ENCODE measurements around the gene CUEDC2. TPM values are rescaled to one million over a fixed set of nuclear protein-coding genes. Genes with fewer than 3 reads are reported as not detected.
A peak's percentile ranks its signal among the peaks of the same experiment; 100 is the strongest.

The CUEDC2 gene
- total RNA-seq, 1 donor from 2014 or later = 23.4 TPM

DNA sequence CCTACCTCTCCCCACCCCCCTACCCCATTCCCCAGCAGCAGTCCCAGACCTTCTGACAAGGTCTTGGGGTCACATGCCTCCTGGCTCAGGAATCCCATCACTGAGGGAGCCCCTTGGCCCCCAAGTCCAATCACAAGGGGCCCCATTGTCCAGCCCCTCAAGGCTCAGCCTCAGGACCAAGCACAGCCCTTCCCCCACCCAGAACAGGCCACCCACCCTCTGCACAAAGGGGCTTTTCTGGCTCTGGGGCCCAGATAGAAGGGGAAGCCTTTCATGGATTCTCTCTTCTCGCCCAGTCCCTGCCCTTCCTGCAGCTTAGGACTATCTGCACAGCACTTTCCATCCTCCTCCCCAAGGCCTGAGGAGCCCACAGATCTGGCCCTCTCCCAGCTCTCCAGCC lies 6.9 kb downstream of the CUEDC2 start:
- DNase-seq (ENCODE audit: low spot score) (no peak), ATAC-seq (no peak)

DNA sequence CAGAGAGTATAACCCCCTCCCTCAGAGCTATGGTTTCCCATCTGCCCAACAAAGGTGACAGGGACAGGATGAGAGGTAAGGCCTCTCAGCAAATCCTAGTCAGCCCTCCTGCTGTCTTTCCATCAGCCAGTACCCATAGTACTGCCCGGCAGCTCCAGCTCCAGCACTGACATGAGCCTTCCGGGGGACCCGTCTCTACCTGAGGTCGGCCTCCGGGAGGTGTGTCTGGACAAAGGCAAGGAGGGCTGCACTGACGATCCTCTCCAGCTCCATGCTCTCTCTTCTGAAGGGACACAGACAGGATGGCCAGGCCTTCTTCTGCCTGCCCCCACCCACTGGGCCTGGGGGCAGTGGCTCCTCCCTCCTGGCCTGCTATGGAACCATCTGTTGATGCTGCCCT lies 7.5 kb downstream of the CUEDC2 start:
- no peak for ATAC-seq
- DNase-seq (ENCODE audit: low spot score) = no peak

DNA sequence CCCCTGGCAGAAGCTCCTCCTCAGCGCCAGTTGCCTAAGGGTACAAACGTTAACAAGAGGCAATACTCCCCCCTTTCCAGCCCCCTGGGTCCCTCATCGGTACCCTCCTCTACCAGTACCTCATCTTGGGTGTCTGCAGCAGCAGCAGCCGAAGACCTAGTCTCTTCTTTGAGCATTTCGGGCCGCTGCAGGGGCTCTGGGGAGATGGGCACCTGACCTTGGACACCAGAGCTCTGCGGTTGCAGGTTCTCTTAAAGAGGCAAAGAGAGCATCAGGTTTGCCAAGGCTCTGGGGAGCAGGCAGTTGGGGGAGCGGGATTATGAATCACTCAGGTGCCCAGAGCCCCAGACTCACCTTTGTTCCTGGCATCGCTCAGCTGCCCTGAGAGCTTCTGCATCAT lies 8.2 kb downstream of the CUEDC2 start:
- no peak for ATAC-seq
- no peak for DNase-seq (ENCODE audit: low spot score)

DNA sequence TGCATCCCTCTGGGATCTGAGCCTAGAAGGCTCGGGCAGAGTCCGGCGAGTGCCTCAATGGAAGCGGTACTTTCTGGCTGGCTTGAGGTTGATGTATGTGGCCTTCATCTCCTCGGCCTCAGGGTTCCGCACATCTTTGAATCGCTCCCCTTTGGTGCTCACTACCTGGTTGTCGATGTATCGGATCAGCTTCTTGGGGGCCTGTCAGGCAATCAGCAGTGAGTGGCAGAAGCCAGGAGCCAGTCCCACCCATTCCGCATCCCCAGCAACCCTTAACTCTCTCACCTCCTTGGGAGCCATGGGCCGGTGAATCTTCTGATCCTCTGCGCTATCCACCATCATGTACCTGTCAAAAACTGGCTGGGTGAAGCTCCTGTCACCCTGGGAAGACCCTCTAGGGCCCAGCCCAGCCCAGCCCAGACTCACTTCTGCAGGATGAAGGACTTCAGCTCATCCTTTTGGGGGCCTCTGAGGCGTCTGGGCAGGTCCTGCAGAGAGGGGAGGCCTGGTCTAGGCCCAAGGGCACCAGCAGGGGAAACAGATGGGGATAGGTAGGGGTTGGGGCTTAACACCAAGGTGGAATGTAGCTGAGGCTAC lies 8.9 kb downstream of the CUEDC2 start:
- ATAC-seq (no peak), DNase-seq (ENCODE audit: low spot score) (no peak)

DNA sequence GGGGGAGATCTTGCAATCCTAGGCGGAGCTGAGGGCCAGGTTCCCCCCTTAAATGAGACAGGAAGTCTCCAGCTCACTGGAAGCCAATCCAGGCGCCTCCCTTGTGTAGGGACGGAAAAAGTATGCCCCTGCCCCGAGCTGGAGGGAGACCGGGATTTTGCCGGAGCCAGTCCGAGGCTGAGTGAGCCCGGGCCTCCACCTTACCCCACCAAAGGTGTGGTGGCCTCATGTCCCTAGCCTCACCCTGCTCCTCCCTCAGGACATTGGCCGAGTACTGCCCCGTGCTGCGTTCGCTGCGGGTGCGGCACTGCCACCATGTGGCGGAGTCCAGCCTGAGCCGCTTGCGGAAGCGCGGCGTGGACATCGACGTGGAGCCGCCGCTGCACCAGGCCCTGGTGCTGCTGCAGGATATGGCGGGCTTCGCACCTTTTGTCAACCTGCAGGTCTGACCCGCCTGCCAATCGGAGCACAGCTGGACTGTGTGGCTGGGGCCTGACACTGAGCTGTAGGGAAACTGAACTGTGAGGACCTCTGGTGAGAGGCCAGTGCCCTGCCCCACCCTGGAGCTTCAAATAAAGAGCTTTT lies 9.7 kb downstream of the CUEDC2 start:
- DNase-seq (ENCODE audit: low spot score) = peak; percentile 88

DNA sequence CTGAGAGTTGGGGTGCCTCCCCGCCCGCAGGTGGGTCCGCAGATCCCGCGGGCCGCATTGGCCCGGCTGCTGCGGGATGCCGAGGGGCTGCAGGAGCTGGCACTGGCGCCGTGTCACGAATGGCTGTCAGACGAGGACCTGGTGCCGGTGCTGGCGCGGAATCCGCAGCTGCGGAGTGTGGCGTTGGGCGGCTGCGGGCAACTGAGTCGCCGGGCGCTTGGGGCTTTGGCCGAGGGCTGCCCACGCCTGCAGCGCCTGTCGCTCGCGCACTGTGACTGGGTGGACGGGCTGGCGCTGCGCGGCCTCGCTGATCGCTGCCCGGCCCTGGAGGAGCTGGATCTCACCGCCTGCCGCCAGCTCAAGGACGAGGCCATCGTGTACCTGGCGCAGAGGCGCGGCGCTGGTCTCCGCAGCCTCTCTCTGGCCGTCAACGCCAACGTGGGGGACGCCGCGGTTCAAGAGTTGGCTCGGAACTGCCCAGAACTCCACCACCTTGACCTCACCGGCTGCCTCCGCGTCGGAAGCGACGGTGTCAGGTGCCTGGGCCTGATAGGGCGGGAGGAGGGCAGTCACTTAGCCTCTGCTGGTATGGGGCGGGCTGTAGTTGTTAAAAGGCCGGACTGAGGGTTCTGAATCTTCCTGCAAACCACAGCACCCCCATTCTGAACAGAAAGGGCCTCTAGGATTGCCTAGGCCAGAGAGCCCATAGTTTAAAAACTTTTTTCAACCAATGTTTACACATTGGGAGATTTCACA lies 10.4 kb downstream of the CUEDC2 start:
- DNase-seq (ENCODE audit: low spot score) (peak; percentile 75), ATAC-seq (peak; percentile 59)

More for the DNA sequence above, 9.7 kb downstream of the CUEDC2 start:
- peak; percentile 71 for ATAC-seq

DNA sequence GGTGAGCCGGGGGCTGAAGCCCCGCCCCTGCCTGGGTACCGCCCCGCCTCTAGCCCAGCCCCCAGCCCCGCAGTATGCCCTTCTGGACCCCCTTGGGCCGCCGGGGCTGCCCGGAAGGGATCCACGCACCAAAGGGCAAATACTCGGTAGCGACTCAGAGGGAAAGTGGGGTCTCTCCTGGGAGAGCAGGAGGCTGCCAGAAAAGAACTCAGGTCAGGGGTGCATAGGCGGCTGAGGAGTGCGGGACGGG lies 10.9 kb downstream of the CUEDC2 start:
- no peak for DNase-seq (ENCODE audit: low spot score)
- ATAC-seq = no peak

GRCh38 chr10:102420714-102421506 lies 11.5 kb downstream of the CUEDC2 start, which contains the start of gene FBXL15:
FBXL15 (plus strand) TSS chr10:102420836; CDS start chr10:102421130, 294 bp downstream.
- ATAC-seq (peak; percentile 74), DNase-seq (ENCODE audit: low spot score) (peak; percentile 96)

DNA sequence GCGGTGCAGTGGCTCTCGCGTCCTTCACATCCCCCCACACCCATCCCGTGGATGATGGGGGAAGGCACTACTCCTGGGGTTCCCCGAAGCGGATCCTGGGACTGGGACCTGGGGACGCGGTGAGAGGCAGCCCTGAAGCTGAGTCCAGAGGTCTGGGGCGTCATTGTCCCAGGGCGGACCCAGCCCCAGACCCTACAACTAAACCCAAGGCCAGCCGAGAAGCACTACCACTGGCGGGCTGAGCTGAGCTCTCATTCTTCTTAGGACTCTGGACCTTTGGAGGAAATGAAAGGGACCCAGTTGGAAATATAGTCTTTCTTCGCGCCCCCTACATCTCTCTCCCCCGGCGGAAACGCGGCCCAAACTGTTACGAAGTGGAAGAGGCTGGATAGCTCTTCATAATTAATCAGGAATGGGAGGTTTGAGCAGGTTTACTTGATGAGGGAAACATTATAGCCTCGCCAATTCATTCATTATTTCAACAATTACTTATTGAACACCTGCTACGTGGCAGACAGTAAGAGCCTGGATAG lies 12.1 kb downstream of the CUEDC2 start:
- no peak for DNase-seq (ENCODE audit: low spot score)
- ATAC-seq = no peak

DNA sequence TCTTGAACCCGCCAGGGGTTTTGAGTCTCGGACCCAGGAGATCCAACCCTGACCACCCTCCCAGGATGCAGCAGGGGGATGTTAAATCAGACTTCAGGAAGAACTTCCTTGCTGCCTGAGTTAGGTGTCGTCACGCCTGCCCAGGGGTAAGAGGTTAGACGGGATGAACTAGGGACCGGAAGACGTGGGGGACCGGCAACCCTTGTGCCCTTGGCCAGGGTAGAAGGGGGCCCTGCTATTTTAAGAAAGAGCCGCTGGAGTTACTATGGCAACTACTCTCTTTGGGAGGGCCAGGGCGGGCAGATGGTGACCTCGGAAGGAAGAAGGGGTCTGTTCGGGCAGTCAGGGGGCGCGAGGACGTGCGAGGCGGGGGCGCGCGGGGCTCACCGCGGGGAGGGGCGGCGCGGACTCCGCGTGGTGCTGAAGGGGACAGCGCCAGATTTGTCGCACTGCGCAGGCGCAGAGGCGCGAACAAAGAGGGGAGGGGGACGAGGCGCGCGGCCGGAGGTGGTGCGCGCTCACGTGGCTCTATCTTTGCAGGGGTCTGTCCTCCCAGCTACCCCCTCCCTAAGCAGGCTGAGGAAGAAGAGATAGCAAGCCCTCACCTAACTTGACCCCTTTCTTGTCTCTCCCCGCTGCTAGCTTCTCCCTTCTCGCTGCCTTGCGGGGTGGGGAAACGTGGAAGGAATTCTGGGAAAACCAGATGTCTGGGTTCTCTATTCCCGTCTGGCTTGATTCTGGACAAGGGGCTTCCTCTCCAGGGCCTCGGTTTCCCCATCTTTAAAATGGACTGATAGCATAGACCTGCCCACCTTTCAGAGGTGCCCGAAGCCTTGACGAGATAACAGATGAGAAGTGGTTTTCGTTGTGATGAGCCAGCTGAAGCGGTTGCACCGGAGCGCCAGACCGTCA lies 12.8 kb downstream of the CUEDC2 start:
- DNase-seq (ENCODE audit: low spot score) = peak; percentile 65
- ATAC-seq = no peak

- no peak for DNase-seq (ENCODE audit: low spot score)
Observed at GRCh38 chr10:102418622-102419268, 13.6 kb downstream of the CUEDC2 start, which contains the start of gene PSD. PSD (minus strand) TSS chr10:102418785; CDS start chr10:102417038, 1,747 bp downstream.

GRCh38 chr10:102416695-102417094 lies 15.7 kb downstream of the CUEDC2 start:
- DNase-seq (ENCODE audit: low spot score) (no peak), ATAC-seq (no peak)

More at GRCh38 chr10:102418622-102419268, 13.6 kb downstream of the CUEDC2 start, which contains the start of gene PSD:
- ATAC-seq = no peak

GRCh38 chr10:102416283-102416682 lies 16.1 kb downstream of the CUEDC2 start:
- ATAC-seq (no peak), DNase-seq (ENCODE audit: low spot score) (no peak)

DNA sequence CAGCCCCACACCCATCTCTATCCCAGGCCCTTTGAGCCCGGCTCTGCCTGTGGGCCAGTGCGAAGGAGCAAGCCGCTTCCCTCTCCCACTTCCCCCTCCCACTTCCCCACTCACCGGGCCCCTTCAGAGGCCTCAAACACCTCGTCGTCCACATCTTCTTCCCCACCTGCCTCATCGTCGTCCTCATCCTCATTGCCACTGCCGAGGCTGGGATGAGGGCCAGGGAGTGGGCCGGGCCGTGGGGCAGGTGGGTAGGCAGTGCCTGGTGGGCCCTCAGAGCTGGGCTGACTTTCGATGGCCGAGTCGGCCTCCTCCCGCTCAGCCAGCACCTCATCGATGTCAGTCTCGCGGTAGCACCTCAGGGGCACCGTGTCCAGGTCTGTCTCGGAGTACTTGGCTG lies 17.6 kb downstream of the CUEDC2 start:
- DNase-seq (ENCODE audit: low spot score) (no peak), ATAC-seq (no peak)

GRCh38 chr10:102413806-102414561 lies 18.4 kb downstream of the CUEDC2 start:
- no peak for ATAC-seq
- DNase-seq (ENCODE audit: low spot score) = no peak

- DNase-seq (ENCODE audit: low spot score) (no peak), ATAC-seq (no peak)
Observed at GRCh38 chr10:102413053-102413705, 19.2 kb downstream of the CUEDC2 start.

DNA sequence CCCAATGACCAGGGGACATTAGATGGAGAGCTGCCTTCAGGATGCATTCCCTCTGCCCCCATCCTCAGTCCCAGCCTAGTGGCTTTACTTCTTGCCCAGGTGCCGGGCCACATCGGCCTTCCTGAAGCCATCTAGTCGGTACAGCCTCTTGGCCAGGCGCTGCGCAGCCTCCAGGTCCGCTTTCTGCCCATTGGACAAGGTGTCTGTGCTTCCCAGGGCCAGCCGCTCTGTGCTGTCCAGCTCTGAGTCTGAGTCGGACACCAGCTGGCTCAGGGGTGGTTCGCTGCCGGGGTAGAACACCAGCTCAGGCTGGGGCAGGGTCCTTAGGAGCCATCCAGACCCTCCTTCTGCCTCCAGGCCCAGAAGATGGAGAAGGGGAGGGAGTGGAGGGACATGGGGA lies 20.1 kb downstream of the CUEDC2 start:
- ATAC-seq (no peak), DNase-seq (ENCODE audit: low spot score) (no peak)

All from left lobe of liver (tissue), 2 donors.